Stimulated activated CD4-positive, alpha-beta T cell treated with anti-CD3 and anti-CD28 coated beads, Interleukin-1b, Interleukin-23, amount 100 ng/mL, for 4 hours (primary cell): ENCODE data around the gene HGS.
A peak's percentile ranks its signal among the peaks of the same experiment; 100 is the strongest.

Source experiments
- DNase-seq, 2 donors: peaks; one replicate each; pipeline ENCODE4 v3.0.0-alpha.2; 2020; ENCODE audit warnings: low read depth in 2 of 2

HGS gene

DNA sequence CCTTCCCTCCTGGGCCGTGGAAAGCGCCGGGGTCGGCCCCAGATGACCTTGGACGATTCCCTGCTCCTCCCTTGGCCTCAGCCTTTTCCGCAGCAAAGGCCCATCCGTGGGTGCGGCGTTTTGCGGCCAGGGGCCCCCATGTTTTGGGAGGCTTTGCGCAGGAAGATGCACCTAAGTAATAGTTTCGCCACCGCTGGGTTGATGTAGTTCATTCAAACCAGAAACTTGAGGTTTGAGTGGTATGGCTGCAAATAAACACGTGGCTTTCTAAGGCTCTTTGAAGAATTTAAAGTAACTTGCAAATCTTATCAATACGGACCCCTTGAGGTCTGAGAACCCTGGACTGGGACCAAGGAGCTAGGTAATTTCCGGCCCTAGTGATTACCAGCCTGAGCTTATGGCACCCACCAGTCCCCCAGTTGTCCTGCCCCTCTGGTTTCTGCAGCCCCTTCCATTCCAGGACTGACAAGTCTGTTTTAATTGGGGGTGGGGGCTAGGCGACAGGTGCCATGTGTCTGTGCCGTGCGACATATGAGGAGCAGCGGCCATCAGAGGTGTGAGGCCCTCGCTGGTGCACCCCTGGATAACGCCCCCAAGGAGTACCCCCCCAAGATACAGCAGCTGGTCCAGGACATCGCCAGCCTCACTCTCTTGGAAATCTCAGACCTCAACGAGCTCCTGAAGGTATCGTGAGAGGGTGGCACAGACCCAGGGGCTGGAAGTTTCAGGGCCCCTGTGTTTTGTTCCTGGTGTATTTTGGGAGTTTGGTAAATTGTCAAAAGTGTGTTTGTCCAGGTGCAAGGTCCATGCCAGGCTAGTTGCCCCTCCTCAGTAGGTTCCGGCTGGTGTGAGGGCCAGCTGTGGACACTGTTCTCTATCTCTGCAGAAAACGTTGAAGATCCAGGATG is 20.2 kb downstream of the HGS start:
- DNase-seq: no peak

DNA sequence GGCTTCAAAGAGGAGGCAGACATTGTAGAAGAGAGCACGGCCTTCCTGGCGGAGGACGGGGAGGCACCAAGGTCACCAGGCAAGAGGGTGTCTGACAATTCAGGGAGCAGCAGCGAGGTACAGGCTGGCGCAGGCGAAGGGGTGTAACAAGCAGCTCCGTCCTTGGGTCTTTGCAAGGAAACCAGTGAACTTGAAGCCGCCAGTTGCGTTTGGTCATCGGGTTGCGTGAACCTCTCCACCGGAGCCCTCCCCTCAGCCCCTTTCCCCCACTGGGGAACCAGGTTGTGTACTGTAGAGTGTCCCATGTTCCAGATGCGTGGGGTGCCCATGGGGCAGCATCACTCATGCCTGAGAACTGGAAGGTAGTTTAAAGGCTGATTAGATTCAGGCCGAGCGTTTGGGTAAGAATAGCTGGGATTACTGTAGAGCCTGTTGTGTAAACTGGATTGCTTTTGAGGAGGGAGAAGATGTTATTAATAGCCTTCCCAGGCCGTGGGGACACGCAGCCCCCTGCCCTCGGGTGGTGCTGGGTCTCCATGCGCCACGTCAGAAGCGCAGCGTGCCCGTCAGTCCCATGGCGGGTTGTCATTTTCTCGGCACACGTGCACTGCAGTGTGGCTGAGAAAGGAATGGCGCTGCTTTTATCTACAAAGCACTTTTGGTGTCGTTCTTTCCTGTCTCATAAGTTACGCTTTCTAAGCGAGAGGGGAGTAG is 21.9 kb downstream of the HGS start:
- no peak for DNase-seq

DNA sequence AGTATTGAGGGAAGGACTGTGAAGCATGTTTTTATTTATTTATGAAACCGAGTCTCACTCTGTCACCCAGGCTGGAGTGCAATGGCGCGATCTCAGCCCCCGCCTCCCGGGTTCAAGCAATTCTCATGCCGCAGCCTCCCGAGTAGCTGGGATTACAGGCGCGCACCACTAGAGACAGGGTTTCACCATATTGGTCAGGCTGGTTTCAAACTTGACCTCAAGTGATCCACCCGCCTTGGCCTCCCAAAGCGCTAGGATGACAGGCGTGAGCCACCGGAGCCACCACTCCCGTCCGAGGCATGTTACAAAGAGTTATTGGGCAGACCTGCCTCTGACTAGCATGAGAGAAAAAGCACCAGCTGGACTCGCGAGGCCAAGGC is 22.4 kb downstream of the HGS start:
- DNase-seq: no peak

DNA sequence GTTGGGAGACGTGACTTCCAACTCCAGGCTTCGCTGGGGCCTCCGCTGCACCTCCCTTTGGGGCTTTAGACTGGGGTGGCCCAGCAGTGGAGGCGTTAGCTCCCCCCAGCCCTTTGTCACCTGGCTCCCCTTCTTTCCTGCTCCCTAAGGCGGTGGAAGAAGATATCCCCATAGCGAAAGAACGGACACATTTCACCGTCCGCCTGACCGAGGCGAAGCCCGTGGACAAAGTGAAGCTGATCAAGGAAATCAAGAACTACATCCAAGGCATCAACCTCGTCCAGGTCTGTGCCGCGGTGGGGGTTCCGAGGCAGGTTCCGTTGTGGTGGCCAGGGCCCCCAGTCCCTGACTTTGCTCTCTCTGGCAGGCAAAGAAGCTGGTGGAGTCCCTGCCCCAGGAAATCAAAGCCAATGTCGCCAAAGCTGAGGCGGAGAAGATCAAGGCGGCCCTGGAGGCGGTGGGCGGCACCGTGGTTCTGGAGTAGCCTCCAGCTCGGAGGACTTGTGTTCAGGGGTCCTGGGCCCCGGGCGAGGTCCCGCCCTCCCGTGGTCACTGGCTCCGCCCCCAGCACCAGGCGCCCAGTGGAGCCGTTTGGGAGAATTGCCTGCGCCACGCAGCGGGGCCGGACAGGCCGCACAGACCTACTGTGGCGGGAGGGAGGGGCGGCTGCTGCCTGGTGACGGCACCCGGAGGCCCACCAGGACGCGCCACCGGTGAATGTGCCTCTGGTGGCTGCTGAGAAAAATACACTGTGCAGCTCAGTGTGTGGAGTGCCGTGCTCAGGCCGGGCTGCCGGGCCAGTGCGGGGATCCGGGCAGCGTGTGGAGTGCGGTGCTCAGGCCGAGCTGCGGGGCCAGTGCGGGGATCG is 23.2 kb downstream of the HGS start:
- no peak for DNase-seq

DNA sequence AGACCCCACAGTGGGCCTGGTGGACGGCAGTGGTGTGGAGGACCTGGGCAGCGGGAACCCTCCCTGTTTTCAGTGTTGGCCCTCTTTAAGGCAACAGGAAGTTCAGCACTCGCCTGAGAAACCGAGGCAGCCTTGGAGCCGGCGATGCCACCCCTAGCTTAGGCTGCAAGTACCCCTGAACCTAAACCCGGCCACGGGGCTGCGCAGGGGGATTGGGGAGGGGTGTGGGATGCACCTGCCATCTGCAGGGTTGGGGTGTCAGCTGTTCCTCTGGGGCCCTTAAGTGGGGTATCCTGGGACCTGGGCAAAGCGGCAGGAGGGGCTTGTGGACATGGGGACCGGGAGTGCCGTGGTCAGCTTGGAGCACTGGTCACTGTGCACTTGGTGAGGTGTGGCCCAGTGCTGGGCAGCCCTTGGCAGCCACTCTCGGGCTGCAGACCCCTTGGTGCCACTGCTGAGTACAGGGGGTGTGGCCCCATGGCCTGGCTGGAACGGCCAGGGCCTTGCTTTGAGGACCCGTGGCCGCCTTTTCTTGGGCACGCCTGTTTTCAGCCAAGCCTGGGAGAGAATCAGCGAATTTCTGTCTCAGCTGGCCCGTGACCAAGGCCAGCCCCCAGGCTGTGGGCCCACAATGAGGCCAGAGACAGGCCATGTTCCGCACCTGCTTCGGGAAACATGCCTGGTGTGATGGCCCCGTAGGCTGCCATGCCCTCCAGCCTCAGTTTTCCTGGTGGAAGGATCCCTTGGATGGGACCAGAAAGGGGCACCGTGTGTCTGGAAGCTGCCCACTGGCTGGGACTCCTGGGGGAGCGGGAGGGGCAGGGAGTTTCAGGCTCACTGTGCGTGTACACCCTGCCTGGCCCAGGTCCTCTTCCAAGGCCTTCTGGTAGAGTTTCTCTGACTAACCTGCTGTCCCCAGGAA is 24.2 kb downstream of the HGS start:
- no peak for DNase-seq

DNA sequence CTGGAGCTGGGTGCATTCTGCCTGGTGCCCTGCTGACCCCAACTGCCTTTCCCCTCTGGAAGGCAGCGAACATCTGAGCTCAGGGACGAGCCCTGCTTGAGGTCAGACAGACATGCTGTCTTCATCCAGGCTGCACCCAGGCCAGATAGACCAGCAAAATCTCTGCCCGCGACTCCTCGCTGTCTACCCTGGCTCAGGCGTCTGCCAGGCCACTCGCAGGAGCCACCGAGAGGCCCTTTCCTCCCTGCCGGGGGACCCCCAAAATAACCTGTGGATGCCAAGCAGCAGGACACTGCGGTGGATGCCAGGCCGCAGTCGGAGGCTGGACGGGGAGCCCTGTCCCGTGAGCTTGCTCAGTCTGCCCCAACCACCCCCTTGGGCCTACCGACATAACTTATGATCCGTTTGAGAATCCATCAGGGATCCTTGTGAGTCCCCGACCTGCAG is 25.0 kb downstream of the HGS start:
- no peak for DNase-seq

DNA sequence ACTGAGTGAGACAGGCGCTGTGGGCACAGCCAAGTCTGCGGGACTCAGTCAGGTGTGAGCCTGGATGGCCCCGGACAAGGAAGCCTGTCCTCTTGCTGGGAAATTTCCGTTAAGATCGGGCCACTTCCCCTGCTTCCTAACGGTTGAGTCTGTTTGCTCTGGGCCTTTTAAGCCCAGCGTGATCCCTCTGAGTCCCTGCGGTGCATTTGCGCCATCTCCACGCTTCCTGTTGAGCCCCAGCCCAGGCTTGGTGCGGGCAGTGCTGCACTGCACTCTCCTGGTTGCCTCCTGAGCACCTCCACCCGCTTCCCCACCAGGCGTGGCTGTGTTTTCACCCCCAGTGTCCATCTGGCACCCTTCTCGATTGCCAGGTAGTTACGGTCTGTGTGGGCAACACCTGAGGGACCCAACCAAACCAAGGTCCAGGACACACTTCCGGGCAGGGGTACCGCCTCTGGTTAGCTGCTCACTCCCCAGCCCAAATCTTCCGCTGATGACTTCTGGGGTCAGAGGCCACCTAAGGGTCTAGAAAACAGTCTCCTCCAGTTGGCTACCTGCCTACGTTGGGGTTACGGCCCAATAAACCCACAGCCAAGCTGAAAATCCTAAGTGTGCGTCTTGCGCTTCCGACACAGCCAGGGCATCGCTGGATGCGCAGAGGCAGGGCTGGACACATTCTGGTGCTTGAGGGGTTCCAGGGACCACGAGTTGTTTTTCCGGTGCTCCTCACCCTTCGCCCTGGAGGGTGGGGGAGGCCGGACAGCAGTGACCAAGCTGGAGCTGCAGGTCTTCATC is 26.9 kb downstream of the HGS start:
- peak in 1 of 2 donors; percentile 27 for DNase-seq

DNA sequence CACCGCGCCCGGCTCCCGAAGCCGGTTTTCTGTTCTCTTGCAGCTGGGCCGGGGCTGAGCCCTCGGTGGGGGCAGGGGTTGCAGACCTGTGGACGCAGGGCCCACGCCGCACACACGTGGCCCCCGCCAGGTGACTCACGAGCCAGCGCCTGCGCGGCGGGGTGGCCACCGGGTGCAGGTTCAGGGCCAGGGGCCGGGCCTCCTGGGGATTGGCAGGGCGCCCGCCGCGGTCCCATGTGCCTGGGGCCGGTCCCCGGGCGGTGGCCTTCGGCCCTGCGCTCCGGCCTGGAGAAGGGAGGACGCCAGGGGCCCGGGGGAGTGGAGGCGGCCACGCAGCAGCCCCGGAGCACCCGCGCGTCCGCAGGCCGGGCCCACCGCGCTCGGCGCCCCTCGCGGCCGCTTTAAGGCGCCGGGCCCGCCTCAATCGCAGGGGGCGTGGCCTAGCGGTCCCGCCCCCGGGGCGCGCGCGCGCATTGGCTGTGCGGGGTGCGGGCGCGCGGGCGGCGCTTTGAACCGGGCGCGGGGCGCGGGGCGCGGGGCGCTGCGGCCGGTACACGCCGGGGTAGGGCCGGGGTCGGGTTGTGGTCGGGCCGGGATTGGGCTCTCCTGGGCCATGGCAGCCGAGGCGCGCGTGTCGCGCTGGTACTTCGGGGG is 28.1 kb downstream of the HGS start, which contains the start of gene SLC25A10:
Gene SLC25A10, plus strand, starts transcription at position 471 of the 654 bp plus-strand sequence. Its CDS starts 143 bp downstream, at position 614.
- DNase-seq: peak; percentile 63 to 80

DNA sequence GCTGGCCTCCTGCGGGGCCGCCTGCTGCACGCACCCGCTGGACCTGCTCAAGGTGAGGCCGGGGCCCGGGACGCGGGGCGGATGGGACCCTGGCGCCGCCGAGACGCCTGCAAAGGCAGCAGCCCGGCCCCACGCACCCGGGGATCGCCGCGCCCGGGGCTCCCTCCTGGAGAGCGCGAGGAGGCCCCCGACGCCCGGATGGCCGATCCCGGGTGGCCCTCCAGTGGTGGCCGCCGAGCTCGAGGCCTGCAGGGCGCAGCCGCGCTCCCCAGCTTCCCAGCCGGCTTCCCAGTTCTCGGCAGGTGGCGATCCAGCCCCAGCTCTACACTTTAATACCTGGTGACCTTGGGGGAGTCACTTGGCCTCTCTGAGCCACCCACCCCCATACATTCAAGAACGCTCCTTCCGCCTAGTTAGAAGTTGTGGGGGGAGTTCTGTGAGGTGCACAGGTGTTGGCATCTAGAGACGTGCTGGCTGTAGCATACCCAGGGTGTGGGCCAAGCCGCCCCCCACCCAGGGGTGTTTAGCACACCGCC is 28.7 kb downstream of the HGS start:
- DNase-seq: no peak

DNA sequence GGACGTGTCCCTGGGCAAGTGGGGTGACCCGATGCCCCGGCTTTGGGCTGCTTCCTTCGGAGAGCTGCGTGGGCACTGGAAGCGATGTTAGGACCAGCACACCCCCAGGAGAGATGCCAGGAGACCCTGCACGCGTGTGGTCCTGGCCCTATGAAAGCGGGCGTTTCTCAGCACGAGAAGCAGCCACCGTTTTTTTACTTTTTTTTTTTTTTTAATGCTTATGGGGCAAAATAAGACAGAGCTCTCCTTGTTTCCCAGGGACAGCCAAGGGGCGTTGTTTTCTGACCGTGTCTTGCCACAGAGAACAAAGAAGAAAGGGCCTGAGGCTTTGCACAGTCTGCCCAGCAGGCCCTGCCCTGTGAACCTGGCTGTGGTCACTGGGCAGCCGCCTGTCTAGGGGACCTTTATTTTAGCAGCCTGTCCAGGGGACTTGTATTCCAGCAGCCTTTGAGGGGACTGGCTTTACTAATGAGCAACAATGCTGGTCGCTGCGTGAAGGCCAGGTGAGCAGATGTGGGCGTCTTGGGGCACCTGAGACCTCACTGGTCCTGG is 29.3 kb downstream of the HGS start:
- no peak for DNase-seq

DNA sequence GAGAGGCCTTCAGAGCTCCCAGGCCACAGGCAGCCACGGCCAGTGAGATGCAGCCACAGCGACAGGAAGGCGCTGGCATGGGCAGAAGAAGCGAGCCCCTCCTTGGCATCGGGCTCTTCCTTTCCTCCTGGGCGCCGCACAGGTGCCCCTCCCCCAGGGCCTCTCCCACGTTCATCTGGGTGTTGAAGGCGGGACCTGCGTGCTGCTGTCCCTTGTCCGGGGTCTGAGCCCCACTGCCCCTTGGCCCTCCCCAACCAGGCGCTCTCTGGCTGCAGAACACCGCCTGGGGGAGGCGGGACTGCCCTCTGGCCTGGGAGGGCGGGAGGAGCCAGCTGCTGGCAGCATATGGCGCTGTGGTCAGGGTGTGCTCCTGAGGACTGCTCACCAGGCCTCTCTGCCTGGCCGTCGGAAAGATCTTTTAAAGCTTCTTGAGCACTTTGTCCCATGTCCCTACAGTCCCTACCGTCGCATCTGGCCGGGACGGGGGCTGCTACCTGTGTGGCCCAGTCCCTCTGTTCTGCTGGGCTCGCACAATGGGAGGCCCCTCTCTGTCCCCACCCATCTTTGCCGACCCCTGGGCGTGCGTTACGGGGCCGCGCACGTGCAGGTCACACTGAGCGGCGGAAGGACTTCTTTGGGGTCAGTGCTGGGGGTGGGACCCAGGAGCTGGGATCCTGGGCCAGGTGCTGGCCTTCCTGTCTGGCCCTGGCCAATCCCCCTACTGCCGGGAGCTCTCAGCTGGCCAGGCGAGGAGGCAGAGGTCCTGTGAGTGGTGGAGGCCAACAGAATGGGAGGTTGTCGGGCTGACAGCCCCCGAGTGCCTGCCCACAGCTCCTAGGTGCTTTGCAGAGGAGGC is 30.0 kb downstream of the HGS start:
- DNase-seq: no peak

DNA sequence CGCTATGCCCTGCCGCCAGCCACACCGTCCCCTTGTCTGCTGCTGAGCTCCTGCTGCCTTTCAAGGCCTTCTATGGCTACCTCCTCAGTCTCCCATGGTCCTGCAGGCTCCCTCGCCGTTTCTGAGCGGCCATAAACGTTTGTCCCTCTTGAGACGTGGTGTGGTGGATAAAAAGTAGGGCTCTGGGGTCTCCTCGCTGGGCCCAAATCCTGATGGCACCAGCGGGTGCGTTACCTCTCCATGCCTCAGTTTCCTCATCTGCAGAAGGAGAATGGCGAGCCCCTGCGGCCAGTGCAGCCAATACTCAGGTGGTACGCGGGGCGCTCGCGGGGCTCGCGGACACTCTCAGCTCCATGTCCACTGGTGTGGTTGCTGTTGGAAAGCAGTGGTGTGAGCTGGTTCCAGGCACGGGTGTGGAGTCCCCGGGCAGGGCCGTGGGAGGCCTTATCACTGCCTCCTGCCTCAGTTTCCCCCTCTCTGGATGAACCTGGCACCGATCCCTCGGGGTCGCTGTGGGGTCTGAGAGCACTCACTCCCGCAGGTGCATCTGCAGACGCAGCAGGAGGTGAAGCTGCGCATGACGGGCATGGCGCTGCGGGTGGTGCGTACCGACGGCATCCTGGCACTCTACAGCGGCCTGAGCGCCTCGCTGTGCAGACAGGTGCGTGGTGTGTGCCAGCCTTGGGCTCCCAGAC is 30.7 kb downstream of the HGS start:
- no peak for DNase-seq

DNA sequence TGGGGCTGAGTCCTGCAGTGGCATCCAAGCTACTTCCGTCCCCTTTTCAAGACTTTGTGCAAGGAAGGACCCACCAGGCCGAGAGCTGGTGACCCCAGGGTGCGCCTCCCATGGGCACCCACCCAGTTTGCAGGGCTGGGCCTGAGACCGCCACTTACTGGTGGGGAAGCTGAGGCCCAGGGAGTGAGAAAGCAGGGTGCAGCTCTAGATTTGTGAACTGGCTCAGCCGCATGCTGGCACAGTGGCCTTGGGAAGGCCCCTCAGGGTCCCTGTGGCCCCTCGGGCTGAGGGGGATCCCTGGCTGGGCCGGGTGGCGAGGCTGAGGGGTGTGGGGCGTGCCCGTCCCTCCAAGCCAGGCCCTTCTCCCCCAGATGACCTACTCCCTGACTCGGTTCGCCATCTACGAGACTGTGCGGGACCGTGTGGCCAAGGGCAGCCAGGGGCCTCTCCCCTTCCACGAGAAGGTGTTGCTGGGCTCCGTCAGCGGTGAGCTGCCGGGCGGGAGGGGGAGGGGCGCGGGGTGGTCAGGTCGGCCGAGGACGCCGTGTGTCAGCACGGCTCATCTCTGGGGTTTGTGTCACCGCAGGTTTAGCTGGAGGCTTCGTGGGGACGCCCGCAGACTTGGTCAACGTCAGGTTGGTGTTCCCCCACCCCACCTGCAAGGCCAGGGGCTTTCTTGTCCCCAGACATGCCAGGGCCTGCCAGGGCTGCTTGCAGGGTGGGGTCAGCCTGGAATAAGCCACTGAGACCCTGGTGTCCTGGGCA is 31.5 kb downstream of the HGS start:
- DNase-seq: no peak

DNA sequence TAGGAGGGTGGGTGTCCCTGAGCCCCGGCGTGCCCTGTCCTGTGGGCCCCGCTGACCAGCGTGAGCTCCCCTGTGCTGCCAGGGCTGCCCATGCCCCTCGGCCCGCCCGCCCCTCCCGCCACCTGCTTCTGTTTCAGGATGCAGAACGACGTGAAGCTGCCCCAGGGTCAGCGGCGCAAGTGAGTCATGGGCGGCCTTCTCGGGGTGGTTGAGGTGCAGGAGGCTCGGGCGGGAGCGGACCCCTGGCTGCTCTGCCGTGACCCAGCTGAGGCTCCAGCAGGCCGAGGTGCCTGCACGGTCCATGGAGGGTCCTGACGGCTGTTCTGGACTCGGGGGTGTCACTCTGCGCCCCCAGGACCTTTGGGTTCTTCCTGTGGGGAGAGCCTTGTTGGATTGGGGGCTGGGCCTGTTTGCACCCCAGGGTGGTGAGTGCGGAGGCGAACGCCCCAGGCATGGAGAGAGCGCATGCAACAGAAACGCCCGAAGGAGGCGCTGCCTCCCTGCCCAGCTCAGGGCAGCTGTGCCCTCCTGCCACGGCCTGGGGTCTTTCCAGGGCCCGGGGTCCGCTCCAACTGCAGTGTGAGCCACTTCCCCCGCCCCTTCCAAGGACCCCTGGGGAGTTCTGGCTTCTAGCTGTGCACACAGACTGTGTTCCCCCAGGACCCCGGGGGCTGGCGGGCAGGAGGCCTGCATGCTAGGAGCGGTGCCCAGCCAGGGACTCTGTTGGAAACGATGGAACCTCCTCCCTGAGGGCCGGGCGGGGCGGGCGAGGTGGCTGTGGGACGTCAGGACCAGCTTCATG is 32.3 kb downstream of the HGS start:
- DNase-seq: no peak

DNA sequence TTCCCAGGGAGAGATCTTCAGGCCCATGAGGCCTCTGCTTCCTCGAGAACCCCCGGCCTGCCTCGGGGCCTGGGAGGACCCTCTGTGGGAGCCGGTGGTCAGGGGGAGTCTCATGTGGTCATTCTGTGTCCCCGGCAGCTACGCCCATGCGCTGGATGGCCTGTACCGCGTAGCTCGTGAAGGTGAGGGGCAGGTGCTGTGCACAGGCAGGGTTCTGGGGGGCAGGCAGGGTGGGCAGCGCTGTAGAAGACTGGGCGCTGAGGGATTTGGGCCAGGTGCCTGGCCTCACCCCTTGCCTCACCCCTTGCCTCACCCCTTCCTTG is 32.8 kb downstream of the HGS start:
- no peak for DNase-seq
